ENCODE data around the gene HAGHL. TPM values are rescaled to one million over a fixed set of nuclear protein-coding genes. Genes with fewer than 3 reads are reported as not detected.
A peak's percentile ranks its signal among the peaks of the same experiment; 100 is the strongest.

The HAGHL gene
- total RNA-seq, 2 donors from 2014 or later = 6.4 to 8.1 TPM

DNA sequence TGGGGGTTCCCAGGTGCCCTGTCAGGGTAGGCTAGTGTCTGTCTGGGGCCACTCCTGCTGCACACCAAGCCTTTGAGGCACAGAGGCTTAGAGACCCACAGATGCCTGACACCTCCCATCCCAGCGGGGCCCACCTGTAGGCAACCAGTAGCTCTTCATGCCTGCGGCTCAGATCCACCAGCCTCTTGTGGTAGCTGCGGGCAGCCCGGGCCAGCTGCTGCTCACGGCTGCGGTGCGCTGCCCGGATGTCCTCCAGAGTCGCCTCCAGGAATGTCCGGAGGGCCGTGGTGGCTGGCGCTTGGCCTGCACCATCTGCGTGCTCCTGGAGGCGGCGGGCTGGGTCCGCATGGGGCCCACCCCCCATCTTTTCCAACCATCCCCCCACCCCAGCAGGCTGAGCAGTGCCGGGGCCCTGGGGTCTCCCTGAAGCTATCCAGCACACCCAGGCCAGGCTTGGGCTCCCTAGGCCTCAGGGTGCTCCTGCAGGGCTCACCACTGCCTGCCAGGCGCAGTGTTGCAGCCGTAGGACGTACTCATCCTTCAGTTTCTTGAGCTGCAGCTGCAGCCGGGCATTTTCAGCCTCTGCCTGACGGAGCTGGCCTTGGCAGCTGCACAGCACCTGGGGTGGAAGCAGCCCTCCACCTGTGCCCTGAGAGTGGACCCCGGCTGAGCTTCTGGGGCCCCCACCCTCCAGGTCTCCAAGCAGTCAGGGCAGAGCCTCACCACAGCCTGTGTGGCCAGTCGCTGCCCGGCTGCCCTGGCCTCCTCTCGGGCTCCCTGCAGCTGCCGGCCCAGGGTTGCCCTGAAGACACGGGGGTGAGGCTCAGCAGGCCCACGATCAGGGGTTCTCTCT, 2.5 kb upstream of the HAGHL start:
- no peak overlapping the region for H3K27ac ChIP-seq
- no peaks in the 10 kb centered on the region for H3K27me3 ChIP-seq (replicated peaks; ENCODE audit: insufficient read depth)
- H3K36me3 ChIP-seq = no peaks in the 10 kb centered on the region
- TF ChIP-seq, protein P1, sequence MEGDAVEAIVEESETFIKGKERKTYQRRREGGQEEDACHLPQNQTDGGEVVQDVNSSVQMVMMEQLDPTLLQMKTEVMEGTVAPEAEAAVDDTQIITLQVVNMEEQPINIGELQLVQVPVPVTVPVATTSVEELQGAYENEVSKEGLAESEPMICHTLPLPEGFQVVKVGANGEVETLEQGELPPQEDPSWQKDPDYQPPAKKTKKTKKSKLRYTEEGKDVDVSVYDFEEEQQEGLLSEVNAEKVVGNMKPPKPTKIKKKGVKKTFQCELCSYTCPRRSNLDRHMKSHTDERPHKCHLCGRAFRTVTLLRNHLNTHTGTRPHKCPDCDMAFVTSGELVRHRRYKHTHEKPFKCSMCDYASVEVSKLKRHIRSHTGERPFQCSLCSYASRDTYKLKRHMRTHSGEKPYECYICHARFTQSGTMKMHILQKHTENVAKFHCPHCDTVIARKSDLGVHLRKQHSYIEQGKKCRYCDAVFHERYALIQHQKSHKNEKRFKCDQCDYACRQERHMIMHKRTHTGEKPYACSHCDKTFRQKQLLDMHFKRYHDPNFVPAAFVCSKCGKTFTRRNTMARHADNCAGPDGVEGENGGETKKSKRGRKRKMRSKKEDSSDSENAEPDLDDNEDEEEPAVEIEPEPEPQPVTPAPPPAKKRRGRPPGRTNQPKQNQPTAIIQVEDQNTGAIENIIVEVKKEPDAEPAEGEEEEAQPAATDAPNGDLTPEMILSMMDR (IDR thresholded peaks at IDR 0.05) = no peak
- H3K4me1 ChIP-seq (ENCODE audit: control insufficient read depth in 1 of 2, low read depth in 2 of 2) = peaks cover 25 to 39% of the 10 kb centered on the region in 2 donors
- no peaks in the 10 kb centered on the region for H3K9me3 ChIP-seq
- H3K4me3 ChIP-seq = no peak overlapping the region
- ATAC-seq (ENCODE audit: insufficient number of reproducible peaks, low FRiP score, low read depth) = no peak
- no peak for DNase-seq (ENCODE audit: low spot score)

DNA sequence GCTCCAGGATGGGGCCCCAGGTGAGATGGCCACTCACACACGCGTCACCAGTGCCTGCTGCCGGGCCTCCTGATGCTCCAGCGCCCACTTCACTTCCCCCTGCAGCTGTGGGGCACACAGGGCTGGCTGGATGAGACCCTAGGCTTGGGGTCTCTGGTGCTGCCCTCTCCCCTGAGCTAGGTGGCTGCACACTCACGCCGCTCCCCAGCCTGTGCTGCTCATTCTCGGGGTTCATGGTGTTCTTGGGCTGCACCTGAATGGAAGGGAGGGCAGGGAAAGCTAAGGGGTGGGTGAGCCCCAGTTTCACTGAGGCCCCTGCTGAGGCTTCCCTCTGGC, 1.9 kb upstream of the HAGHL start:
- DNase-seq (ENCODE audit: low spot score) (no peak), ATAC-seq (ENCODE audit: insufficient number of reproducible peaks, low FRiP score, low read depth) (no peak)
- H3K9me3 ChIP-seq = no peaks in the 10 kb centered on the region
- peaks cover 23 to 35% of the 10 kb centered on the region in 2 donors for H3K4me1 ChIP-seq (ENCODE audit: control insufficient read depth in 1 of 2, low read depth in 2 of 2)
- H3K4me3 ChIP-seq = no peak overlapping the region
- TF ChIP-seq, protein P1 (IDR thresholded peaks at IDR 0.05) = no peak
- H3K27me3 ChIP-seq (replicated peaks; ENCODE audit: insufficient read depth) = no peaks in the 10 kb centered on the region
- H3K36me3 ChIP-seq = no peaks in the 10 kb centered on the region
- no peak overlapping the region for H3K27ac ChIP-seq

DNA sequence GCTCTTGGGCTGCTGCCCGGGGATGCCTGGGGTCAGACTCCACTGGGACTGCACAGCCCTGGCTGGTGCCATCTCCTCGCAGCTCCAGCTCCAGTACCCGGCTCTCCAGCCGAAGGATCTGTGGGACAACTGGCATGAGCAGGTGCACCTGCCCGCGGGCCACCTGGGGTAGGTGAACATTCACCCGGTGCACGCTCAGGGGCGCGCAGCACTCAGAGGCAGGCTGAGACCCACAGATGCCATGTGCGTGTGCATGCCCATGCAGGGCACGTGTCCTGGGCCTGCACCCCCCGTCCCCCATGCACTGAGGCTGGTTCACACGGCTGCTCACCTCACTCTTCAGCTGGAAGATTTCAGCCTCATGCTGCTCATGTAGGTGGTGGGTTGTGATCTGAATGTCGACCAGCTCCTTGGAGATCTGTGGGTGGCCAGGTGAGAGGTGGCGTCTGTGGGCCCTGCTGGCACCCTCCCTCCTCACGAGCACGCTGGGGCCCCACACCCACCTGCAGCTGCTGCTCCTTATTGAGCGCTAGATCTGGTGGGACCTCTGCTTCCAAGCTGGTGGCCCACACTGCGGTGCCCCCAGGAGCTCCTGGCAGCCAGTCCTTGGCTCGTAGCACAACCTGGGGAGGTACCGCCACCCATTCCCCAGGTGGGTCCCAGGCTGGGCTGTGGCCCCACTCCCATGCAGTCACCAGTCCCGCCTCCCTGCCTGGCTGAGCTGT, 1.3 kb upstream of the HAGHL start:
- Histone ChIP-seq H3K4me1 (ENCODE audit: control insufficient read depth in 1 of 2, low read depth in 2 of 2) (peaks cover 18 to 30% of the 10 kb centered on the region in 2 donors), H3K9me3 (no peaks in the 10 kb centered on the region), H3K4me3 (no peak overlapping the region), H3K27me3 (replicated peaks; ENCODE audit: insufficient read depth) (no peaks in the 10 kb centered on the region), H3K36me3 (no peaks in the 10 kb centered on the region), H3K27ac (no peak overlapping the region)
- ATAC-seq (ENCODE audit: insufficient number of reproducible peaks, low FRiP score, low read depth) (no peak), DNase-seq (ENCODE audit: low spot score) (no peak)
- TF ChIP-seq, protein P1 (IDR thresholded peaks at IDR 0.05) = no peak

DNA sequence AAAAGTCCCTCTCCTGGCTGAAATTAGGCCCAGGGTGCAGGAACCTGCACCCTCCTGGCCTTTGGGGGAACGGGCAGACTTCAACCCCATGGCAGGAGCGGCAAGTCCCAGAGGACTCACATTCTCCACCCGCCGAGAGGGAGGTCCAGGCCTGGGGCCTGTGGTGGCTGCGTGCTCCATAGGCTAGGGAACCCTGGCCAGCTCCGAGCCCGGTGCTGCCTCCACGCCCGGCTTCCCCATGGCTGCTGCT, 793 bp upstream of the HAGHL start:
- no peak for DNase-seq (ENCODE audit: low spot score)
- Histone ChIP-seq H3K27me3 (replicated peaks; ENCODE audit: insufficient read depth) (no peaks in the 10 kb centered on the region), H3K27ac (no peak overlapping the region), H3K4me1 (ENCODE audit: control insufficient read depth in 1 of 2, low read depth in 2 of 2) (peaks cover 18 to 30% of the 10 kb centered on the region in 2 donors), H3K9me3 (no peaks in the 10 kb centered on the region), H3K36me3 (no peaks in the 10 kb centered on the region), H3K4me3 (peak overlapping the region; percentile 71)
- no peak for ATAC-seq (ENCODE audit: insufficient number of reproducible peaks, low FRiP score, low read depth)
- TF ChIP-seq, protein P1 (IDR thresholded peaks at IDR 0.05) = no peak

DNA sequence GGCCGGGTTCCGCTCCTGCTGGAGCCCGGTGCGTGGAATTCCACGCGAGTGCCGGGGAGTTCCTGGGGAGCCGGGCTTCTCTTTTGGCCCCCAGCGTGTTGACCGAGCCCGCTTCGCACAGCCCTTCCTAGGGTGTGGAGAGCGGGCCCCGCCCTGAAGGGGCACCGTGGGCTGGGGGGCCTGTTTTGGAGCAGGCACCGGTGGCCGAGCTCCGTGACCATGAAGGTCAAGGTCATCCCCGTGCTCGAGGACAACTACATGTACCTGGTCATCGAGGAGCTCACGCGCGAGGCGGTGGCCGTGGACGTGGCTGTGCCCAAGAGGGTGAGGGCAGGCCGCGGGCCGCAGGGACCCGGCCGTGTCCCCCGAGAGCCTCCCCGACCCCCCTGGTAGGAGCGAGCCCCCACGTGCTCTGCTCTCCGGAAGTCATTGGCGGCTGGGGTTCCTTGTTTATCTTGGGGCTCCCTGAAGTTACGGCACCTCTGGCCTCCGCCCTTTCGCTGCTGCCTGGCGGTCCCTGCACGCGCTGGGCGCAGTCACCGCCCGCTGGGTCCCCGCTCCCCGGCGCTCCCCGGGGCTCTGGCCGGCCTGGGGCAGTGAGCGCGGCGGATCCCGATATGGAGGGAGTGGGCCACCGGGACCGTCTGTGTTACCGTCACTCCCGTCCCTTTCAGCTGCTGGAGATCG, 528 bp downstream of the HAGHL start:
- Histone ChIP-seq H3K27me3 (replicated peaks; ENCODE audit: insufficient read depth) (no peaks in the 10 kb centered on the region), H3K9me3 (no peaks in the 10 kb centered on the region), H3K4me3 (peak overlapping the region; percentile 71), H3K36me3 (peaks cover 8% of the 10 kb centered on the region), H3K4me1 (ENCODE audit: control insufficient read depth in 1 of 2, low read depth in 2 of 2) (peaks cover 11 to 19% of the 10 kb centered on the region in 2 donors), H3K27ac (no peak overlapping the region)
- TF ChIP-seq, protein P1 (IDR thresholded peaks at IDR 0.05) = no peak
- DNase-seq (ENCODE audit: low spot score) (no peak), ATAC-seq (ENCODE audit: insufficient number of reproducible peaks, low FRiP score, low read depth) (no peak)

Data from thoracic aorta (tissue), 2 donors.